HPDE6-E6E7 (cell line): ENCODE measurements around the gene MCHR1.
"Not testable (repeated sequence)": the region's sequence is repeated elsewhere in the genome, so short reads cannot be mapped to it uniquely, and the experiment has no call there.

Experiments used
- DNase-seq: peaks from one replicate; pipeline ENCODE4 v3.0.0; 2011; ENCODE audit warnings: missing footprints; ENCODE audit errors: extremely low spot score

The MCHR1 gene

DNA sequence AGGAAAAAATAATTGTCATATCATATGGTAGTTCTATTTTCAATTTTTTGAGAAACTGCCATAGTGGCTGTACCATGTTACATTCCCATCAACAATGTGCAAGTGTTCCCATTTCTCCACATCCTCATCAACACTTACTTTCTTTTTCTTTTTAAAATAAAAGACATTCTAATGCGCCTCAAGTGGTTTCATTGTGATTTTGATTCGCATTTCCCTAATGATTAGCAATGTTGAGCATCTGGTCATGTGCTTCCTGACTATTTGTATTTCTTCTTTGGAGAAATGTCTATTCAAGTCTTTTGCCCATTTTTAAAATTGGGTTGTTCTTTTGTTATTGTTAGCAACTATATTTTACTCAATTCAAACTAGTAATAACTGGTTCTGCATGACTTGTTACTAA, 8.4 kb downstream of the MCHR1 start:
- DNase-seq, result no peak

DNA sequence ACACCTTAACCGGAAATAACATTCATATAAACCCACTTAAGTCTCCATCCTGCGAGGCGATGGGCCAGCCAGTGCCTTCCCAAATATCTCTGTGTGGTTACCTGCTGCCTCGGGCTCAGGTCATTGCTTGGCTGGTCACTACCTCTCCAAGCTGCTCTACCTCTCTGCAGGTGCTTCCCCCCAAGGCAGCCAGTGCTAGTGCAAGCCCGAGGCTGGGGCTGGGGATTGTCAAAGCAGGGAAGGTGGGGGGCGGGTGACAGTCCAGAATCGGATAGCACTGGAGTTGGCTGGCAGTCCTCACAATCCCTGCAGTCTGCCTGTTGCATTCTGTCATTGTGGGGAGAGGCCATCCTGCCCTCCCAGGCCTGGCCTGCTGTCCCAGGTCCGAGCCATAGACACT, 11.1 kb downstream of the MCHR1 start:
- no peak for DNase-seq

DNA sequence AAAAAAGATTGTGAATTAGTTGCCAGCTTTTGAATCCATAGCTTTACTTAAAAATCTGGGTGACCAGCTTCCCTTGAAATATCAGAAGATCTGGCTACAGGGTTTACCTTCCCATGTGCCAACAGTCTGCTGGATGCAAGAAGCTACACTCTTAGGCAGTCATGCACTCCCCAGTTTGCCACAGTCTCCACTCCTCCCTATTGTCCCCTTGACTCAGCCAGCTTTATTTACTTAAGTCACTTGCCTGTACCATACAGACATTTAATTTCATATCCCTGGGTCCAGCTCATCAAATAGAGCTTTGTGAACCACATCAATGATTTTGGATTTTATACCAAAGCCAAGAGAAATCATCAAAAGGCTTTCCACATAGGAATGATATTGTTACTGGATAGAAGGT, 12.2 kb downstream of the MCHR1 start:
- DNase-seq, result no peak

DNA sequence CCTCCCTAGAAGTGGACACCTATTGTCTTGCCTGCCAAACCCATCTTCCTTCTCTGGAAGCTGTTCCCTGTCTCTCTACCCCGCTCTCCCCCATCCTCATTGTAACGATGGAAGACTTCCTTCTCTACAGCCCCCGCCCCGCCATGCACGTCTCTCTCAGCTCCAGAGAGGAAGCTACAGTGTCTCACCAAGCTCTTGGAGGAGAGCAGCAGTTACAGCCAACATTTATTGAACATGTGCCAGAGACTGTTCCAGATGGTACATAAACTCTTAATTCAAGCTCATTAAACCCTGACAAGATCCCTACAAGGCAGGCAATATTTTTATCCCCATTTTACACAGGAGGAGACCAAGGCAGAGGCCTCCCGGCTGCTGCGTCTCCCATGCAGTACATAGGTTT, 15.1 kb downstream of the MCHR1 start:
- DNase-seq, result no peak

DNA sequence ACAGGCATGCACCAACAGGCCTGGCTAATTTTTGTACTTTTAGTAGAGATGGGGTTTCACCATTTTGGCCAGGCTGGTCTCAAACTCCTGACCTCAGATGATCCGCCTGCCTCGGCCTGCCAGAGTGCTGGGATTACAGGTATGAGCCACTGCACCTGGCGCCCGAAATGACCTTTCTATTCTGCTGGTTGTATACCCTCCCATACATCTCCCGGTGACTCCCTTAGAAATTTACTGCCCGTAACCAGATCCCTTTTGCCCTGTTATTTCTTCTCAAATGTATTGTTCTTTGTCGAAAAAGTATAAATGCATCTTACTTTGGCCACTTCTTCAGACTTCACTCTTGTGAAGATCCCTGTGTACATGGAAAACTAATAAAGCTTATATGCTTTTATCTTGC, 22.0 kb downstream of the MCHR1 start:
- no peak for DNase-seq

DNA sequence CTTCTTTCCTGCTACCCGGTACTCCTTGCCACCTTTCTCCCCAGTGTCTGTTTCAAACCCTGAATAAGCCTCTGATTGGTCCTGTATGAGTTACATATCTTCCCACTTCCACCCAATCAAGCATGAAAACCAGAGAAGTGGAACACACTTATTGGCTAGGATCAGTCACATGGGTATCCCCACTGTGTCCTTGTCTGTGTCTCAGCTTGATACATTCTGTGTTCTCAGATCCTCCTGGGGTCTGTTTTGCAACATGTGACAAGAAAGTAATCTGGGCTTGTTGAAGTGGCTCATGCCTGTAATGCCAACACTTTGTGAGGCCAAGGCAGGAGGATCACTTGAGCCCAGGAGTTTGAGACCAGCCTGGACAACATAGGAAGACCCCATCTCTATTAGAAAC, 23.9 kb downstream of the MCHR1 start:
- no peak for DNase-seq

DNA sequence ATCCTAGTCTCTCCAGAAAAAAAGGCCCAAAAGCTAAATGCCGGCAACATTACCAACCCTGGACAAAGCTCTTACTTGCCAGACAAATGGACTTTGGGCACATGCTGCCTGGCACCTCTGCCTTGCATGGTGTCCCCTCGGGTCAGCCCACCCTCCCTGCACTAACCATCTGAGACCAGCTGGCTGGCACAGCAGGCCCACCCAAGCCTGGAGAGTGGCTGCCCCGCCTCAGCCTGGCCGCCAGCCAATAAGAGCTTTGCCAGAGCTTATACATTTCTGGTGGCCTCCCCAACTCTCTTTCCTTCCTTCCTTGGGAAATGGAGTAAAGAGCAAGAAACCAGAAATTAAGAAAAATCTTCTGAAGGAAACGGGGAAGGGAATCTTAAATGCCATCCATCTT, 24.5 kb downstream of the MCHR1 start:
- DNase-seq, result no peak

DNA sequence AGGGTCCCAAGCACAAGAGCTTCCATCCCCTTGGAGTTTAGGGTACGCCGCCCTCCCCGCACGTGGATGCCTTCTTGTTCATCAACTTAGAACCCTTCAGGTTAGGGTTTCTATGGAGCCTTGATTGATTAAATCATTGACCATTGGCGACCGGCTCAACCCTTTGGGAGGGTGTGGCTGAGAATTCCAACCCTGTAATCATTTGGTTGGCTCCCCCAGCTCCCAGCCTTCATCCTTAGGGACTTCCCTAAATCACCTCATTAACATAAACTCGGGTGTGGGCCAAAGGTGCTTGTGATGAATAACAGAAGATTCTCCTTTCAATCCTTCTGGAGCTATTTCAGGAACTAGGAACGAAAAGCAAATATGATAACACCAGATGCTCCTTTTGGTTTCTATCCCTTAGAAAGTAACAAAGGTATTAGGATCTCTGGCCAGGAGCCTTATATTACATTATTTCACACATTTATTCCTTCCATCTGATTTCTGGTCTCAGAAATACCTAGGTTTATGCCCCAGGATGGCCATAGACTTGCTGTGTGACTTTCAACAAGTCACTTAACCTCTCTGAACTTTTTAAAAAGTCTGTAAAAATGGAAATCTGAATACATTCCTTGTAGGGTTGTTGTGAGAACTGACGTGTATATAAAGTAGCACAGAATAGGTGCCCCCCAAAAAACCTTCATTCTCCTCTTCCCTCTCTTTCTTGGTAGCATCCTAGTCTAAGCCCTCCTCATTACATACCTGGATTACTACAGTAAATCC, 26.8 kb downstream of the MCHR1 start:
- DNase-seq, result no peak

DNA sequence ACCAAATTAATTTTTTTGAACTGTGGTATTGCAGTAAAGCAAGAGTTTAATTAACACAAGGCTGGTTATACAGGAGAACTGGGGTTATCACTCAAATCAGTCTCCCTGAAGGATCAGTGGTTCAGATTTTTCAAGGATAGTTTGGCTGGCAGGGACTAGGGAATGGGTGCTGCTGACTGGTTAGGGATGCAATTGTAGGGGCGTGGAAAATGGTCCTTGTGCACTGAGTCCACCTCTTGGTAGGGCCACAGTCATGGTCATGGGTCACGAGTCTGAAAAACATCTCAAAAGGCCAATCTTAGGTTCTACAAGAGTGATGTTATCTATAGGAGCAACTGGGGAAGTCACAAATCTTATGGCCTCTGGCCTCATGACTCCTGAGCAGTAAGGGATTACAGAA, 27.9 kb downstream of the MCHR1 start:
- no peak for DNase-seq

DNA sequence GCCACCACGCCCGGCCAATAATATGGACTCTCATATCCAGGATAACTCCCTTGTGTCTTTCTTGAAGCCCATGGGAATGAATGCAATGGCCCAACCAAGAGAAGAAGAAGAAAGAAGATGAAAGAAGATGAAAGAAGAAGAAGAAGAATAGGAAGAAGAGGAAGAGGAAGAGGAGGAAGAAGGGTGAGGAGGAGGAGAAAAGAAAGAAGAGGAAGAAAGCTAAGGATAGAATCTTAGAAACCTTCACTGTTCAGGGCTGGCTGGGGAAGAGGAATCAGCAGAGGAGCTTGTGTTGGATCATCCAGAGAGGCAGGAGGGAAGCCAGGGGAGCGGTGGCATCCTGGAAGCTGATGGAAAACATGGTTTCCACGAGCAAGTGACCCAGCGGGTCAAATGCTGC, 28.9 kb downstream of the MCHR1 start:
- DNase-seq, result no peak

DNA sequence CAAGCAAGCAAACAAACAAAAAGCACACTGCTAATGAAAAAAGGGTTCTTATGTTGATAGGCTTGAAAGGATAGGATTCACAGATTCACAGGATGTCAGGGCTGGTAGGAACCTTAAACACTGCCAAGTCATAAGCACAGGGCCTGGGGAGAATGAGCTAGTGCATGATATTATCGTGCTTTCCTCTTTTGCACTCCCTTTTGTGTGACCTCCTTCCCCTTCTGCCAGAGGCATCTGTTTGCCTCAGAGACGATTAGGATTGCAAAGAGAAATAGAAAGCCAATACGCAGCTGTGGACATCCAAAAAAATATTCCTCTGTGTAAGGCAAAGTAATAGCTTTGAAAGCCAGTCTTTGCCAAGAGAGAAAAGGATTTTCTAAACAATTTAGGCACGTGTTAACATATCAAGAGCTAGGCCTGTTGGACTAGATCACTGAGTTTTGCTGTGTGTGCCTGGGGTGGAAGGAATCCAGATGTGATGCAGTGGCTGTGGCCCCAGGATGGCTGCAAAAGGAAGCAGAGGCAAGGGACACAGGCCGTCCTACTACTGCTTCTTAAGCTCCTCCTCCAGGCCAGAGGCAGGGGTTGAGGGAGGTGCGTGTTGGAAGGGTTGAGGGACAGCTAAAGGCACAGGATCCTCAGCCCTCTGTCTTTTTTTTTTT, 30.6 kb downstream of the MCHR1 start:
- DNase-seq, result no peak

DNA sequence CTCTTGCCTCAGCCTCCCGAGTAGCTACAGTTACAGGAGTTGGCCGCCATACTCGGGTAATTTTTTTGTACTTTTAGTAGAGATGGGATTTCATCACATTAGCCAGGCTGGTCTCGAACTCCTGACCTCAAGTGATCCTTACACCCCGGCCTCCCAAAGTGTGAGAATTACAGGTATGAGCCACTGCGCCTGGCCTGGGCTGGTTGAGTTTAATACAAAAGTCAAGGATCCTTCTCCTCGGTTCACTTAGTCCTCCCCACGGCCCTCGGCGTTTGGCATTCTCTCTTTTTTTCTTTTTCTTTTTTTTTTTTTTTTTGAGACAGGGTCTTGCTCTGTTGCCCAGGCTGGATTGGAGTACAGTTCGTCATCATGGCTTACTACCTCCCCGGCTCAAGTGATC, 33.0 kb downstream of the MCHR1 start:
- DNase-seq, result no peak

DNA sequence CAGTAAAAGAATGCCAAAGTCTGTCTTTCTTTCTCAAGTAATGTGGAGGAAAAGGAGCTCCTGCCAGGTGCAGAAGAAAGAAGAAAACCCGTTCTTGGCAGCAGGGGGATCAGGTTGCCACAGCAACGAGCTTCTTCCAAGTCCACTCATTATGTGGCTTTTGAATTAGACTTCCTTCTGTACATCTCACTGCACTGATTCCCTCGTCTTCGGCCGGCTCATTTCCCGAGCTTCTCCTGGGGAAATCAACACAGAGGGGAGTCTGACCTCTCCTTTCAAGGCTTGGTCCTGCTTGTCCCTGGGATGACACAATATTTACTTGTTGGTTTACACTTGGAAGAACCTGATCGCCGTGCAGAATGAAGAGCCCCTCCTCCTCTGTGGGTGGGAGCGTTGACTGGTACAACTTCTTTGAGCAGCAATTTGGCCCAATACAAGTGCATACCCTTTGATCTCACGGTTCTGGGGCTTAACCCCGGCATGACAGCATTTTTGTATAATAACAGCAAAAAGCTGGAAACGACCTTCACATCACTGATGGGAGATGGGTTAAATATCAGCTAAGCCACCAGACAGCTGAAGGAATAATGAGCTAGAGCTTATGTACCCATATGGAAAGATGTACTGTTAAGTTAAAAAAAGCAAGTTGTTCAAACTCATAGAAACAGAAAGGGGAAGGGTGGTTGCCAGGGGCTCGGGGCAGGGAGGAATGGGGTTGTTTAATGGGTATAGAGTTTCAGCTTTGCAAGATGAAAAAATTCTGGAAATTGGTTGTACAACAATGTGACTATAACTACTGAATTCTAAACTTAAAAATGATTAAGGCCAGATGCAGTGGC, 35.4 kb downstream of the MCHR1 start:
- no peak for DNase-seq

DNA sequence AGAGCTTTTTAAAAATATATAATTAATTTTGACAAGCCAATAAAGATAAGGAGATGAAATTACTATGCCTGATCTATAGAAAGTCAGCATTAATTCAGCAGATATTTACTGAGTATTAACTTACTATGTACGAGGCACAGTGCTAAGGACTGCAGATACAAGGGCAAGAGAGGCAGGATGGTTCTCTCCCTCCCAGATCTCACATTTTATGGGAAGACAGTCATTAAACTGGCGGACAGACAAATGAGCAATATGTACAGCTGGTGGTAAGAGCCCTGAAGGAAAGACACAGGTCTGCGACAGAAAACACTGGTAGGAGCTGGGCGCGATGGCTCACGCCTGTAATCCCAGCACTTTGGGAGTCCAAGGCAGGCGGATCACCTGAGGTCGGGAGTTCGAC, 36.8 kb downstream of the MCHR1 start:
- DNase-seq, result no peak

DNA sequence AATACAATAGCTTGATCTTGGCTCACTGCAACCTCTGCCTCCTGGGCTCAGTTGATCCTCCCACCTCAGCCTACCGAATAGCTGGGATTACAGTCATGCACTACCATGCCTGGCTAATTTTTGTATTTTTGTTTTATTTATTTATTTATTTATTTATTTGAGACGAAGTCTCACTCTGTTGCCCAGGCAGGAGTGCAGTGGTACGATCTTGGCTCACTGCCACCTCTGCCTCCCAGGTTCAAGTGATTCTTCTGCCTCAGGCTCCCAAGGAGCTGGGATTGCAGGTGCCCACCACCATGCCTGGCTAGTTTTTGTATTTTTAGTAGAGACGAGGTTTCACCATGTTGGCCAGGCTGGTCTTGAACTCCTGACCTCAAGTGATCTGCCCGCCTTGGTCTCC, 38.4 kb downstream of the MCHR1 start:
- DNase-seq, result not testable (repeated sequence)

DNA sequence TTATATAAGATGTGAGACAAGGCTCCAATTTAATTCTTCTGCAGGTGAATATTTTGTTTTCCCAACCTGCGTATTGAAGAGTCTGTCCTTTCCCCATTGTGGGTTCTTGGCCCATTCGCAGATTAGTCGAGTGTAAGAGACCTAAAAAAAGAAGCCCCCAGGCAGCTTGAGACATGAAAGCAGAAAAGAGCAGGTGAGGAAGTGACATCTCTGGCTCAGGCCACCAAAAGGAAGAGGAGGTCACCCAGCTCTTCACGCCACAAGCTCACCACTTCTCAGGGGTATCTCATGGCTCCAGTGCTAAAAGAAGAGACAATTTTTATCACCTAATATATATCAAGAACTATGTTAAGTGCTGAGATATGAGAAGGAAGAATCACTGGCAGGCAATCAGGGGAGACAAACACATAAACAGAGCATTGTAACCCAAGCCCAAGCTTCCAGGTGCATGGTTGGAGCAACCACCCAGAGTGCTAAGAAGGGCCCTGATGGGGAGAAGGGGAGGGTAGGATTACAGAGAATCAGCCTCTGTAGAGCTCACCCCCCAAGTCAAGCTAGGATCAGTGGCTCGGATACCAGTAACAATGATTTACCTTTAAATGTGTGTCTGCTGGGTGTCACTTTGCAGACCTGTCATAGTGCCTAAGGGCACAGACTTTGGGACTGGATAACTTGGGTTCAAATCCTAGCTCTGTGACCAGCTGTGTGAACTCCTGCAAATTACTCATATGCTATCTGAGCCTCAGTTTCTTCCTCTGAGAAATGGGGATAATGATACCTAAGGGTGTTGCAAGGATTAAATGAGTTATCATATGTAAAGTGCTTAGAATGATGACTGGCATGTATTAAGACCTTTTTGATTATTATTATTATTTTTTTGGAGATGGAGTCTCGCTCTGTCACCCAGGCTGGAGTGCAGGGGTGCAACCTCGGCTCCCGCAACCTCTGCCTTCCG, 39.2 kb downstream of the MCHR1 start:
- no peak for DNase-seq

DNA sequence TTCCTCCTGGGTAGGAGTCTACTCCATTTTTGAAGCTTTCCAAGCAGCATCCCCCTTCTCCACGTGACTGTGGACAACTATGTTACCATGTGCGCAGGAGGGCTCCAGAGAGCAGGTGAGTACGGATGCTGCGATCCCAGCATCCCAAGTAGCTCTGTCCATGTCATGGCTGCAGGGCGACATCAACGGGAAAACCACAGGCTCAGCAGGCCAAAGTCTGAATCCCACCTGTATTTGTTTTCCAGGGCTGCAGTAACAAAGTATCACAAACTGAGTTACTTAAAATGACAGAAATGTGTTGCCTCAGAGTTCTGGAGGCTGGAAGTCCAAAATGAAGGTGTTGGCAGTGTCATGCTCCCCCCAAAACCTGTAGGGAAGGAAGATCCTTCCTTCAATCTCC, 40.3 kb downstream of the MCHR1 start:
- DNase-seq, result no peak

DNA sequence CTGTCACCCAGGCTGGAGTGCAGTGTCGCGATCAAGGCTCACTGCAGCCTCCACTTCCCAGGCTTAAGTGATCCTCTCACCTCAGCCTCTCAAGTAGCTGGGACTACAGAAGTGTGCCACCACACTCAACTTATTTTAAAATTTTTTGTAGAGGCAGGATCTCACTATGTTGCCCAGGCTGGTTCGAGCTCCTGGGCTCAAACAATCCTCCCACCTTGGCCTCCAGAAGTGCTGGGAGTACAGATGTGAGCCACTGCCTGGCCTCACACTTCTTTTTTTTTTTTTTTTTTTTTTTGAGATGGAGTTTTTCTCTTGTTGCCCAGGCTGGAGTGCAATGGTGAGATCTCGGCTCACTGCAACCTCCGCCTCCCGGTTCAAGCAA, 40.9 kb downstream of the MCHR1 start:
- not testable (repeated sequence) for DNase-seq

DNA sequence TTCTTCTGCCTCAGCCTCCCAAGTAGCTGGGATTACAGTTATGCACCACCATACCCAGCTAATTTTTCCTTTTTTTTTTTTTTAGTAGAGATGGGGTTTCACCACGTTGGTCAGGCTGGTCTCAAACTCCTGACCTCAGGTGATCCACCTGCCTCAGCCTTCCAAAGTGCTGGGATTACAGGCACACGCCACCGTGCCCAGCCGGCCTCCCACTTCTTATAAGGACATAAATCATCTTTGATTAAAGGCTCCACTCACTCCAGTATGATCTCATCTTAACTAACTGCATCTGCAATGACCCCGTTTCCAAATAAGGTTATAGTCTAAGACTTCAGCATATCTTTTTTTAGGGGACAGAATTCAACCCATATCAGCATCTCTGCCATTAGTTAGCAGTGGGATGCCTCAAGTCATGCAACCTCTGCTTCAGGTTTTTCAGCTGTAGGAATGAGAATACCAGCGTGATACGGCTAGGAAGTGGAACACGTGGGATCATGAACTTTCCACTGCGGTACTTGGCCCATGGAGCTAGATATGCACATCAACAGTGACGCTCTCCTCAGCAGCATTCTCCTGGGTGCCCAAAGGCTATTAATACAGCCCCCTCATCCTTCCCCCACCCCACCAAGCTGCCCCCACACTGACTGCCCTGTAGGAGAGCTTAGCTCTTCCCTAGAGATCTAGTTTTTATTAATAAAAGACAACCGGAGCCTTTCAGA, 41.4 kb downstream of the MCHR1 start:
- no peak for DNase-seq

DNA sequence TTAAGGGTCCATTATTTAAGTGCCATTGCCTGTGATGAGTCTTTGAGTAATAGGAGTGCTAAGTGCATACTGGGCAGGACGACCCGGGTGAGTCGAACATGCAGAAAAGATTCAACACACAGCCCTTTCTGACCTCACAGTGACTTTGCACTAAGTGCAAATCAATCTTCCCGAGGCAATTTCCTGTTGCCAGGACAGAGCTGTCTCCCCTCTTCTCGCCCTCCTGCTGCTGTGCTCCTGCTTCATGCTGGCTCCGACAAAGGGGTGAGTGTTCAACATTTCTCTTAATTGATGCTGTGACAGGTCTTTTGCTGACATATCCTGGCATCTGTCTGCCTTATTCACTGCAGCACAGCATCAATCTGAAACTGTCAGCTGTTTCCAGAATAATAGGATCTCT, 42.0 kb downstream of the MCHR1 start:
- no peak for DNase-seq

DNA sequence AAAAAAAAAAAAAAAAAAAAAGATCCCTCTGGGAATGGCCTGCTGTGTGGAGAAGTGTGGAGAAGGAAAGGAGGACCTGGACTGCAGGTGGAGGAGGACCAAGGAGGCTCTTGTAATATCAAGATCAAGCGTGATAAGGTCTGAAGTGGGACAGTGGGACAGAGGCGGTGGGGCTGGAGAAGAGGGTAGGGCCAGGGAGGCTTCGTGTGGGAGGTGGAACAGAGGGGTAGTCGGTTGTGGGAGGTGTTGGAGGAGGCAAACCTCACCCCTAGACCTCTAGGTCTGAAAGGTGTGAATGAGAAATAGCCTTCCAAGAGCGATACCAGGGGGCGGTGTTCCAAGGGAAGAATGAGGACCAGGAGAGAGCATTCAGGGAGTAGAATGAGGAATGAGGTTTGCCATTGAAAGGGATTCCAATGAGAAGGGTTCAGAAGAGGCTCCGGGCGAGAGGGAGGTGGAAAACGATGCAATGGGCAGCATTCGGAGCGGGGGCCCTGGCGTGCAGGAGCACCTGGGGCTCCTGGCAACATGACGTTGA, 44.2 kb downstream of the MCHR1 start:
- DNase-seq, result no peak
